WTC11 (cell line): ENCODE measurements around the gene CD44. TPM values are rescaled to one million over a fixed set of nuclear protein-coding genes. Genes with fewer than 3 reads are reported as not detected.

ENCODE experiments used
- ATAC-seq: fragments of 200-7000 bp; cut with Tn5 transposase; 2 replicates; pipeline ENCODE4 v1.10.0; 2021; ENCODE audit warnings: mild to moderate bottlenecking, moderate library complexity
- CTCF ChIA-PET: fragments of 300-600 bp; sonication (Branson Sonifier 250); formaldehyde crosslinking; loops from one replicate; lab custom pipeline; 2021; ENCODE audit warnings: antibody characterized with exemption; lab: Charles Lee
- POLR2A ChIA-PET: fragments of 350-600 bp; sonication (Branson Sonifier 250); formaldehyde crosslinking; loops from one replicate; lab custom pipeline; 2021; ENCODE audit warnings: antibody characterized with exemption; lab: Charles Lee
- DNase-seq: peaks from one replicate; pipeline ENCODE4 v3.0.0; 2021; ENCODE audit warnings: low spot score
- H3K27ac Mint-ChIP-seq: 2 replicates; pipeline ENCODE4 v1.8.0; 2021; ENCODE audit warnings: mixed read lengths
- H3K27me3 Mint-ChIP-seq: 2 replicates; pipeline ENCODE4 v1.8.0; 2021; ENCODE audit warnings: low read depth, mild to moderate bottlenecking, moderate library complexity, mixed read lengths
- H3K36me3 Mint-ChIP-seq: 2 replicates; pipeline ENCODE4 v1.8.0; 2021; ENCODE audit warnings: mixed read lengths
- H3K4me1 Mint-ChIP-seq: 2 replicates; pipeline ENCODE4 v1.8.0; 2022; ENCODE audit warnings: mixed read lengths
- H3K4me3 Mint-ChIP-seq: 2 replicates; pipeline ENCODE4 v1.8.0; 2021; ENCODE audit warnings: mild to moderate bottlenecking, moderate library complexity, mixed read lengths
- H3K9me3 Mint-ChIP-seq: 2 replicates; pipeline ENCODE4 v1.8.0; 2021; ENCODE audit warnings: mixed read lengths
- E2F1 ChIP-seq: sonication (generic); formaldehyde crosslinking; IDR thresholded peaks from 2 replicates; pipeline ENCODE4 v1.8.0; 2022; ENCODE audit warnings: mild to moderate bottlenecking, missing genetic modification reagents
- EMX1 ChIP-seq: fragments of 250-450 bp; sonication (Bioruptor Pico); IDR thresholded peaks from 2 replicates; pipeline ENCODE4 v1.8.0; 2021; ENCODE audit warnings: mild to moderate bottlenecking
- ERG ChIP-seq: fragments of 250-450 bp; sonication (Bioruptor Pico); IDR thresholded peaks from 2 replicates; pipeline ENCODE4 v1.8.0; 2021; ENCODE audit warnings: mild to moderate bottlenecking
- FOXP1 ChIP-seq: sonication (generic); formaldehyde crosslinking; IDR thresholded peaks from 2 replicates; pipeline ENCODE4 v1.8.0; 2022; ENCODE audit warnings: missing genetic modification reagents, mild to moderate bottlenecking, moderate library complexity, borderline replicate concordance
- JUN ChIP-seq: sonication (generic); formaldehyde crosslinking; IDR thresholded peaks from 2 replicates; pipeline ENCODE4 v1.8.0; 2023; ENCODE audit warnings: mild to moderate bottlenecking, missing genetic modification reagents
- MLX ChIP-seq: sonication (generic); formaldehyde crosslinking; IDR thresholded peaks from 2 replicates; pipeline ENCODE4 v1.8.1; 2023; ENCODE audit warnings: mild to moderate bottlenecking, missing genetic modification reagents, moderate library complexity
- MXD4 ChIP-seq: fragments of 250-450 bp; sonication (Bioruptor Pico); IDR thresholded peaks from 2 replicates; pipeline ENCODE4 v1.8.0; 2021; ENCODE audit warnings: mild to moderate bottlenecking, moderate library complexity, borderline replicate concordance
- NFE2L1 ChIP-seq: sonication (generic); formaldehyde crosslinking; IDR thresholded peaks from 2 replicates; pipeline ENCODE4 v1.8.1; 2023; ENCODE audit warnings: missing genetic modification reagents
- NR2C2 ChIP-seq: sonication (generic); formaldehyde crosslinking; IDR thresholded peaks from 2 replicates; pipeline ENCODE4 v1.8.0; 2022; ENCODE audit warnings: mild to moderate bottlenecking, missing genetic modification reagents
- RORB ChIP-seq: fragments of 250-450 bp; sonication (Bioruptor Pico); IDR thresholded peaks from 2 replicates; pipeline ENCODE4 v1.9.0; 2021; ENCODE audit warnings: mild to moderate bottlenecking
- SMAD3 ChIP-seq: sonication (generic); formaldehyde crosslinking; IDR thresholded peaks from 2 replicates; pipeline ENCODE4 v1.8.0; 2022; ENCODE audit warnings: missing genetic modification reagents, mild to moderate bottlenecking, borderline replicate concordance
- STAT6 ChIP-seq: sonication (generic); formaldehyde crosslinking; conservative IDR thresholded peaks from 2 replicates; pipeline ENCODE4 v1.8.1; 2023; ENCODE audit warnings: mild to moderate bottlenecking, low read depth, missing genetic modification reagents, moderate library complexity
- TP53 ChIP-seq: sonication (generic); formaldehyde crosslinking; IDR thresholded peaks from 2 replicates; pipeline ENCODE4 v1.8.1; 2023; ENCODE audit warnings: mild to moderate bottlenecking, missing genetic modification reagents
- ZNF416 ChIP-seq: fragments of 250-450 bp; sonication (Bioruptor Pico); IDR thresholded peaks from 2 replicates; pipeline ENCODE4 v1.9.0; 2021; ENCODE audit warnings: mild to moderate bottlenecking, inconsistent platforms
- total RNA-seq: library from RNA; stranded (reverse); gene quantifications from 3 replicates; pipeline ENCODE4 v1.2.3, GENCODE V29; 2021
- TF ChIP-seq, protein P1 (sequence below): sonication (generic); formaldehyde crosslinking; IDR thresholded peaks from 2 replicates; pipeline ENCODE4 v1.8.1; 2022; ENCODE audit warnings: missing genetic modification reagents, borderline replicate concordance
- TF ChIP-seq, protein P2 (sequence below): sonication (generic); formaldehyde crosslinking; IDR thresholded peaks from 2 replicates; pipeline ENCODE4 v1.8.1; 2023; ENCODE audit warnings: mild to moderate bottlenecking, missing genetic modification reagents, borderline replicate concordance
- TF ChIP-seq, protein P3 (sequence below): sonication (generic); formaldehyde crosslinking; IDR thresholded peaks from 2 replicates; pipeline ENCODE4 v1.8.0; 2022; ENCODE audit warnings: mild to moderate bottlenecking, missing genetic modification reagents
- TF ChIP-seq, protein P4 (sequence below): fragments of 200-600 bp; IDR thresholded peaks from 2 replicates; pipeline ENCODE4 v1.8.0; 2022; ENCODE audit warnings: antibody characterized with exemption
- TF ChIP-seq, protein P5 (sequence below): fragments of 250-450 bp; sonication (Bioruptor Pico); IDR thresholded peaks from 2 replicates; pipeline ENCODE4 v1.9.0; 2021; ENCODE audit warnings: mild to moderate bottlenecking

CD44 gene
- total RNA-seq, 1 experiment from 2014 or later, result 12.0 TPM

DNA sequence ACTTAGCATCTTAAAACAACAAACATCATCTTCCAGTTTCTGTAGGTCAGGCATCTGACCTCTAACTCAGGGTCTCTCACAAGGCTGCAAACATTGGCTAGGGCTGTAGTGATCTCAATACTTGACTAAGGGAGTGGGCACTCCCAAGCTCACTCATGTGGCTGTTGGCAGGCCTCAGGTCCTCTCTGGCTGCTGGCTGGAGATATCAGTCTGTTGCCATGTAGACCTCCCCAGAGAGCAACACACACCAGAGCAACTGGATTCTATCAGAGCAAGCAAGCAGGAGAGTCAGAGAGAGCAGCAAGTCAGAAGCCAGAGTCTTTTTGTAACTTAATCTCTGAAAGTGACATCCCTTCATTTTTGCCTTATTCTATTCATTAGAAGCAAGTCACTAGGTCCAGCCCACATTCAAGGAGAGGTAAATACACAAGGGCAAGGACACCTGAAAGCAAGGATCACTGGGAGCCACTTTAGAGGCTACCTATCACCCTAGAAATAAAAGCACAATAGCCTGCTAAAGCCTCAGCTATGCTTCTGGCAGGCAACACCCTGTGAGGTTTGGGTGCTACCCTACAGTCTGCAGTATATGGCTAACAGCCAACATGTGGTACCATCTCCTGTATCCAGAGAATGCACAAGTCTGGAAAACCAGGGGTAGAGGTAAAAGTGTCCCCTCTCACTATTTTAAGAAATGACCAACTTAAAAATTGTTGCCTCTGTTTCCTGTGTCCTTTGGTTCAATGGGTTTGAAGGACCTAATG lies 33.5 kb upstream of the CD44 start:
- Mint-ChIP-seq H3K4me3 (no peak overlapping the region), H3K4me1 (peaks cover 5% of the 10 kb centered on the region), H3K36me3 (peaks cover 2% of the 10 kb centered on the region; the same call in 1 of the 2 replicates), H3K27ac (no peak overlapping the region), H3K9me3 (peaks cover 6% of the 10 kb centered on the region), H3K27me3 (no peaks in the 10 kb centered on the region; the same call in 1 of the 2 replicates)
- DNase-seq, result no peak
- no peak for TF ChIP-seq EMX1 (CRISPR knock-in tag)
- no peak for TF ChIP-seq ZNF416
- no peak for TF ChIP-seq NFE2L1 (CRISPR knock-in tag)
- no peak for TF ChIP-seq JUN (CRISPR knock-in tag)
- TF ChIP-seq, protein P1, sequence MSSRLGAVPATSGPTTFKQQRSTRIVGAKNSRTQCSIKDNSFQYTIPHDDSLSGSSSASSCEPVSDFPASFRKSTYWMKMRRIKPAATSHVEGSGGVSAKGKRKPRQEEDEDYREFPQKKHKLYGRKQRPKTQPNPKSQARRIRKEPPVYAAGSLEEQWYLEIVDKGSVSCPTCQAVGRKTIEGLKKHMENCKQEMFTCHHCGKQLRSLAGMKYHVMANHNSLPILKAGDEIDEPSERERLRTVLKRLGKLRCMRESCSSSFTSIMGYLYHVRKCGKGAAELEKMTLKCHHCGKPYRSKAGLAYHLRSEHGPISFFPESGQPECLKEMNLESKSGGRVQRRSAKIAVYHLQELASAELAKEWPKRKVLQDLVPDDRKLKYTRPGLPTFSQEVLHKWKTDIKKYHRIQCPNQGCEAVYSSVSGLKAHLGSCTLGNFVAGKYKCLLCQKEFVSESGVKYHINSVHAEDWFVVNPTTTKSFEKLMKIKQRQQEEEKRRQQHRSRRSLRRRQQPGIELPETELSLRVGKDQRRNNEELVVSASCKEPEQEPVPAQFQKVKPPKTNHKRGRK, result no peak
- no peak for TF ChIP-seq E2F1 (CRISPR knock-in tag)
- TF ChIP-seq, protein P2, sequence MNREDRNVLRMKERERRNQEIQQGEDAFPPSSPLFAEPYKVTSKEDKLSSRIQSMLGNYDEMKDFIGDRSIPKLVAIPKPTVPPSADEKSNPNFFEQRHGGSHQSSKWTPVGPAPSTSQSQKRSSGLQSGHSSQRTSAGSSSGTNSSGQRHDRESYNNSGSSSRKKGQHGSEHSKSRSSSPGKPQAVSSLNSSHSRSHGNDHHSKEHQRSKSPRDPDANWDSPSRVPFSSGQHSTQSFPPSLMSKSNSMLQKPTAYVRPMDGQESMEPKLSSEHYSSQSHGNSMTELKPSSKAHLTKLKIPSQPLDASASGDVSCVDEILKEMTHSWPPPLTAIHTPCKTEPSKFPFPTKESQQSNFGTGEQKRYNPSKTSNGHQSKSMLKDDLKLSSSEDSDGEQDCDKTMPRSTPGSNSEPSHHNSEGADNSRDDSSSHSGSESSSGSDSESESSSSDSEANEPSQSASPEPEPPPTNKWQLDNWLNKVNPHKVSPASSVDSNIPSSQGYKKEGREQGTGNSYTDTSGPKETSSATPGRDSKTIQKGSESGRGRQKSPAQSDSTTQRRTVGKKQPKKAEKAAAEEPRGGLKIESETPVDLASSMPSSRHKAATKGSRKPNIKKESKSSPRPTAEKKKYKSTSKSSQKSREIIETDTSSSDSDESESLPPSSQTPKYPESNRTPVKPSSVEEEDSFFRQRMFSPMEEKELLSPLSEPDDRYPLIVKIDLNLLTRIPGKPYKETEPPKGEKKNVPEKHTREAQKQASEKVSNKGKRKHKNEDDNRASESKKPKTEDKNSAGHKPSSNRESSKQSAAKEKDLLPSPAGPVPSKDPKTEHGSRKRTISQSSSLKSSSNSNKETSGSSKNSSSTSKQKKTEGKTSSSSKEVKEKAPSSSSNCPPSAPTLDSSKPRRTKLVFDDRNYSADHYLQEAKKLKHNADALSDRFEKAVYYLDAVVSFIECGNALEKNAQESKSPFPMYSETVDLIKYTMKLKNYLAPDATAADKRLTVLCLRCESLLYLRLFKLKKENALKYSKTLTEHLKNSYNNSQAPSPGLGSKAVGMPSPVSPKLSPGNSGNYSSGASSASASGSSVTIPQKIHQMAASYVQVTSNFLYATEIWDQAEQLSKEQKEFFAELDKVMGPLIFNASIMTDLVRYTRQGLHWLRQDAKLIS (CRISPR knock-in tag), result no peak
- TF ChIP-seq MLX (CRISPR knock-in tag), result no peak
- TF ChIP-seq STAT6 (CRISPR knock-in tag), result no peak
- TF ChIP-seq NR2C2 (CRISPR knock-in tag), result no peak
- TF ChIP-seq RORB (CRISPR knock-in tag), result no peak
- no peak for ATAC-seq
- CTCF ChIA-PET, result no interaction called here
- POLR2A ChIA-PET, result no interaction called here

- Mint-ChIP-seq H3K4me3 (no peak overlapping the region), H3K4me1 (peaks cover 5% of the 10 kb centered on the region), H3K36me3 (peaks cover 2% of the 10 kb centered on the region; the same call in 1 of the 2 replicates), H3K27me3 (no peaks in the 10 kb centered on the region; the same call in 1 of the 2 replicates), H3K27ac (no peak overlapping the region), H3K9me3 (peaks cover 6% of the 10 kb centered on the region)
- CTCF ChIA-PET, result no interaction called here
- POLR2A ChIA-PET, result no interaction called here
- no peak for DNase-seq
- ATAC-seq, result no peak
- TF ChIP-seq SMAD3 (no peak), TP53 (CRISPR knock-in tag) (no peak), MXD4 (CRISPR knock-in tag) (no peak), ERG (CRISPR knock-in tag) (no peak), FOXP1 (CRISPR knock-in tag) (no peak)
- TF ChIP-seq, protein P3, sequence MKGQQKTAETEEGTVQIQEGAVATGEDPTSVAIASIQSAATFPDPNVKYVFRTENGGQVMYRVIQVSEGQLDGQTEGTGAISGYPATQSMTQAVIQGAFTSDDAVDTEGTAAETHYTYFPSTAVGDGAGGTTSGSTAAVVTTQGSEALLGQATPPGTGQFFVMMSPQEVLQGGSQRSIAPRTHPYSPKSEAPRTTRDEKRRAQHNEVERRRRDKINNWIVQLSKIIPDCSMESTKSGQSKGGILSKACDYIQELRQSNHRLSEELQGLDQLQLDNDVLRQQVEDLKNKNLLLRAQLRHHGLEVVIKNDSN (CRISPR knock-in tag), result no peak
- TF ChIP-seq, protein P4, sequence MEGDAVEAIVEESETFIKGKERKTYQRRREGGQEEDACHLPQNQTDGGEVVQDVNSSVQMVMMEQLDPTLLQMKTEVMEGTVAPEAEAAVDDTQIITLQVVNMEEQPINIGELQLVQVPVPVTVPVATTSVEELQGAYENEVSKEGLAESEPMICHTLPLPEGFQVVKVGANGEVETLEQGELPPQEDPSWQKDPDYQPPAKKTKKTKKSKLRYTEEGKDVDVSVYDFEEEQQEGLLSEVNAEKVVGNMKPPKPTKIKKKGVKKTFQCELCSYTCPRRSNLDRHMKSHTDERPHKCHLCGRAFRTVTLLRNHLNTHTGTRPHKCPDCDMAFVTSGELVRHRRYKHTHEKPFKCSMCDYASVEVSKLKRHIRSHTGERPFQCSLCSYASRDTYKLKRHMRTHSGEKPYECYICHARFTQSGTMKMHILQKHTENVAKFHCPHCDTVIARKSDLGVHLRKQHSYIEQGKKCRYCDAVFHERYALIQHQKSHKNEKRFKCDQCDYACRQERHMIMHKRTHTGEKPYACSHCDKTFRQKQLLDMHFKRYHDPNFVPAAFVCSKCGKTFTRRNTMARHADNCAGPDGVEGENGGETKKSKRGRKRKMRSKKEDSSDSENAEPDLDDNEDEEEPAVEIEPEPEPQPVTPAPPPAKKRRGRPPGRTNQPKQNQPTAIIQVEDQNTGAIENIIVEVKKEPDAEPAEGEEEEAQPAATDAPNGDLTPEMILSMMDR, result no peak
- TF ChIP-seq, protein P5, sequence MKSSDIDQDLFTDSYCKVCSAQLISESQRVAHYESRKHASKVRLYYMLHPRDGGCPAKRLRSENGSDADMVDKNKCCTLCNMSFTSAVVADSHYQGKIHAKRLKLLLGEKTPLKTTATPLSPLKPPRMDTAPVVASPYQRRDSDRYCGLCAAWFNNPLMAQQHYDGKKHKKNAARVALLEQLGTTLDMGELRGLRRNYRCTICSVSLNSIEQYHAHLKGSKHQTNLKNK (CRISPR knock-in tag), result no peak
Measured at GRCh38 chr11:35106595-35106994, 32.4 kb upstream of the CD44 start.
